HFF-Myc (cell line): Measurements from ENCODE around the gene MISP.
A peak's percentile ranks its signal among the peaks of the same experiment; 100 is the strongest.
"Not testable (repeated sequence)": the region's sequence is repeated elsewhere in the genome, so short reads cannot be mapped to it uniquely, and the experiment has no call there.

Source experiments
- DNase-seq: peaks from one replicate; pipeline ENCODE4 v3.0.0-alpha.2; 2011; ENCODE audit warnings: low read depth; ENCODE audit errors: extremely low read depth
- H3K4me3 ChIP-seq: replicated peaks from 2 replicates; pipeline ENCODE4 v1.5.1; 2011; ENCODE audit warnings: low read depth, mild to moderate bottlenecking, control low read depth, low read length
- TF ChIP-seq, protein P1 (sequence below): IDR thresholded peaks from 2 replicates; pipeline ENCODE4 v1.5.1; 2012; ENCODE audit warnings: mild to moderate bottlenecking, low read depth, low read length, control low read depth; ENCODE audit errors: missing control alignments

The MISP gene

DNA sequence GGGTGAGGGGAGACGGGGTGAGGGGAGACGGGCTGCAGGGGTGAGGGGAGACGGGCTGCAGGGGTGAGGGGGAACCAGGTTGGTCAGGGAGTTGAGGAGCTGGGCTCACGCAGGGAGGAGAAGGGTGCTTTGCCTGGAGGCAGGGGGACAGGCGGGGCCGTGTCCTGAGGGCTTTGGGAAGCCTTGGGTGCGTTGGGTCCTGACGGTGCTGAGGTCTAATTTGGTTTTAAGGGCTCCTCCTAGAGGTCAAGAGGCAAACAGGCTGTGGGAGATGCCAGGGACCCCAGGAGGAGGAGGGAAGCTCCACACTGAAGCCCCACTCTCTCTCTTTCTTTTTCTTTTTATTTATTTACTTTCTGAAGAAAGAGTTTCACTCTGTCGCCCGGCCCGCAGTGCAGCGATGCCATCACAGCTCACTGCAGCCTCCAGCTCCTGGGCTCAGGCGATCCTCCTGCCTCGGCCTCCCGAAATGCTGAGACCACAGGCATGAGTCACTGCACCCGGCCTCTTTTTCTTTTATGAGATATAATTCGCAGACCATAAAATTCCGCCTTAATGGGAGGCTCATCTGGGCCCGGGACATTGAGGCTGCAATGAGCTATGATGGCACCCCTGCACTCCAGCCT is 9.3 kb upstream of the MISP start:
- DNase-seq = no peak
- TF ChIP-seq, protein P1, sequence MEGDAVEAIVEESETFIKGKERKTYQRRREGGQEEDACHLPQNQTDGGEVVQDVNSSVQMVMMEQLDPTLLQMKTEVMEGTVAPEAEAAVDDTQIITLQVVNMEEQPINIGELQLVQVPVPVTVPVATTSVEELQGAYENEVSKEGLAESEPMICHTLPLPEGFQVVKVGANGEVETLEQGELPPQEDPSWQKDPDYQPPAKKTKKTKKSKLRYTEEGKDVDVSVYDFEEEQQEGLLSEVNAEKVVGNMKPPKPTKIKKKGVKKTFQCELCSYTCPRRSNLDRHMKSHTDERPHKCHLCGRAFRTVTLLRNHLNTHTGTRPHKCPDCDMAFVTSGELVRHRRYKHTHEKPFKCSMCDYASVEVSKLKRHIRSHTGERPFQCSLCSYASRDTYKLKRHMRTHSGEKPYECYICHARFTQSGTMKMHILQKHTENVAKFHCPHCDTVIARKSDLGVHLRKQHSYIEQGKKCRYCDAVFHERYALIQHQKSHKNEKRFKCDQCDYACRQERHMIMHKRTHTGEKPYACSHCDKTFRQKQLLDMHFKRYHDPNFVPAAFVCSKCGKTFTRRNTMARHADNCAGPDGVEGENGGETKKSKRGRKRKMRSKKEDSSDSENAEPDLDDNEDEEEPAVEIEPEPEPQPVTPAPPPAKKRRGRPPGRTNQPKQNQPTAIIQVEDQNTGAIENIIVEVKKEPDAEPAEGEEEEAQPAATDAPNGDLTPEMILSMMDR = peak; percentile 28
- no peak overlapping the region for H3K4me3 ChIP-seq

DNA sequence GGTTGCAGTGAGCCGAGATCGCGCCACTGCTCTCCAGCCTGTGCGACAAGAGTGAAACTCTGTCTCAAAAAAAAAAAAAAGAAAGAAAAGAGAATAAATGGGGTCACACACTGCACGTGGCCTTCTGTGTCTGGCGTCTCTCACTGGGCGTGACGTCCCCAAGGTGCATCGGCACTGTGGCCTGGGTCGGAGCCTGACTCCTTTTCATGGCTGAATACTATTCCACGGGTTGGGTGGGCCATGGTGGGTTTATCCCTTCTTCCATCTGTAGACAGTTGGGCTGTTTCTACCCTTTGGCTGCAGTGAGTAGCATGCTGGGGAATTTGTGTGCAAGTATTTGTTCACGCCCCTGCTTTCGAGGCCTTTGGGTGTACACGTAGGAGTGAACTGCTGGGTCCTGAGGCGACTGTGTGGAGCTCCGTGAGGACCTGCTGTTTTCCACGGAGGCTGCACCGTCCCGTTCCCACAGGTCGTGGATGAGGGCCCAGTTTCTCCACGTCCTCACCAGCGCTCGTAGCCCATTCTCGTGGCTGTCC is 8.3 kb upstream of the MISP start:
- TF ChIP-seq, protein P1 = no peak
- DNase-seq = no peak
- no peak overlapping the region for H3K4me3 ChIP-seq

DNA sequence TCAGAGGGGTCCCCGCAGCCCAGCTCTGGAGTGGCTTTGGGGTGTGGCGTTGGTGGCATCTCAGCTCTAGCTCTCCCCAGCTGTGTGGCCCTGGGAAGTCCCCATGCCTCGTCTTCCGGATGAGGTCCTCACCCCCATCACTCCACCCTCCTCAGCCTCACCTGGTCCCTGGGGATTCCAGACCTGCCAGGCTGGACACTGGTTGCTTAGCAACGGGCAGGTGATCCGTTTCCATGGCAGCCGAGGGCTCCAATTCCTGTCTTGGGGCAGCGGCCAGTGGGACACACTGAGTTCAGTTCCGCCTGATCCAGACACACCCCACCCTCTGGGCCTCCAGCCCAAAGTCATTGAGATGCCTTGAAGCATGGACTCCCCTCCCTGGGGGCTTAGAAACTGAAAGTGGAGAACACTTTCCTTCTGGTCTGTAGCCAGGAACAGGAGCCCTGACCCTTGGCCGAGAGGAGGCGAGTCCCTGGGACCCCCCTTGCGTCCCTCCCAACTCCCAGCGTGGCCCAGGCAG is 7.7 kb upstream of the MISP start:
- TF ChIP-seq, protein P1 = no peak
- DNase-seq = no peak
- H3K4me3 ChIP-seq = no peak overlapping the region

DNA sequence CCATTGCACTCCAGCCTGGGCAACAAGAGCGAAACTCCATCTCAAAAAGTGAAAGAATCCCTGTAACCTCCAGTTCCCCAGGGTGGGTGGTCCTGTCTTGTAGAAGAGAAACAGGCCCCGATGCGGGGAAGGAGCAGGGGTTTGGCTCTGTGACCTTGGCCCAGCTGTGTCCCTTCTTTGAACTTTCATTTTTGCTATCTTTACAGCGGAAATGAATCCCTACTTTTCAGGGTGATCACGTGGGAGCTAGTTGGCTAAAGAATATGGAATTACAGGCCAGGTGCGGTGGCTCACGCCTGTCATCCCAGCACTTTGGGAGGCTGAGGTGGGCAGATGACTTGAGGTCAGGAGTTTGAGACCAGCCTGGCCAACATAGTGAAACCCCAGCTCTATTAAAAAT is 5.8 kb upstream of the MISP start:
- DNase-seq = not testable (repeated sequence)

DNA sequence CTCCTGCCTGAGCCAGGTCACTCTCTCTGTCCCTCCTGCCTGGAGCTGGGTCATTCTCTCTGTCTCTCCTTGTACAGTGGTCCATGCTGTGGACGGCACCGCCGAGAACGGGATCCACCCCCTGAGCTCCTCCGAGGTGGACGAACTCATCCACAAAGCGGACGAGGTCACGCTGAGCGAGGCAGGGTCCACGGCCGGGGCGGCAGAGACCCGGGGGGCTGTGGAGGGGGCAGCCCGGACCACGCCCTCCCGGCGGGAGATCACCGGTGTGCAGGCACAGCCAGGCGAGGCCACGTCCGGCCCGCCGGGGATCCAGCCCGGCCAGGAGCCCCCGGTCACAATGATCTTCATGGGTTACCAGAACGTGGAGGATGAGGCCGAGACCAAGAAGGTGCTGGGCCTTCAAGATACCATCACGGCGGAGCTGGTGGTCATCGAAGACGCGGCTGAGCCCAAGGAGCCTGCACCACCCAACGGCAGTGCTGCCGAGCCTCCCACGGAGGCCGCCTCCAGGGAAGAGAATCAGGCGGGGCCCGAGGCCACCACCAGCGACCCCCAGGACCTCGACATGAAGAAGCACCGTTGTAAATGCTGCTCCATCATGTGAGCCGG is 4.6 kb upstream of the MISP start:
- no peak overlapping the region for H3K4me3 ChIP-seq
- DNase-seq = no peak
- TF ChIP-seq, protein P1 = no peak

More for the DNA sequence above, 5.8 kb upstream of the MISP start:
- H3K4me3 ChIP-seq = not testable (repeated sequence)

DNA sequence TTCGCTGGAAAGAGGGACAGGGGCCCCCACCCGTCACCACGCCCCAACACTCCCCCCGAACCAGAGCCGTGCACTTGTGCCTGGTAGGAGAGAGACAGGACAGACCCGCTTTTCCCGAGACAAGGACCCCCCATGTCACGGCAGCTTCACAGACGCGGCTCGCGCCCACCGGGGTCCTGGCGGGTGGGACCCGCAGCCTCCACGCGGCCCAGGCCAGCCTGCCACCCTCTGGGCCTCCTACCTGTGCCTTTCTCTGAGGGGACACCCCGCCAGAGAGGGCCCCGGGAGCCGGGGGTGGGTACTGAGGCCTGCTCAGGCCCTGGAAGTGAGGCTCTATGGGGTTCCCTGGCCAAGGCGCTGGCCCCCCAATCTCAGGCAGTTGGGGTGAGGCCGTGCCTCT is 4.0 kb upstream of the MISP start:
- no peak for DNase-seq
- H3K4me3 ChIP-seq = no peak overlapping the region
- TF ChIP-seq, protein P1 = no peak

DNA sequence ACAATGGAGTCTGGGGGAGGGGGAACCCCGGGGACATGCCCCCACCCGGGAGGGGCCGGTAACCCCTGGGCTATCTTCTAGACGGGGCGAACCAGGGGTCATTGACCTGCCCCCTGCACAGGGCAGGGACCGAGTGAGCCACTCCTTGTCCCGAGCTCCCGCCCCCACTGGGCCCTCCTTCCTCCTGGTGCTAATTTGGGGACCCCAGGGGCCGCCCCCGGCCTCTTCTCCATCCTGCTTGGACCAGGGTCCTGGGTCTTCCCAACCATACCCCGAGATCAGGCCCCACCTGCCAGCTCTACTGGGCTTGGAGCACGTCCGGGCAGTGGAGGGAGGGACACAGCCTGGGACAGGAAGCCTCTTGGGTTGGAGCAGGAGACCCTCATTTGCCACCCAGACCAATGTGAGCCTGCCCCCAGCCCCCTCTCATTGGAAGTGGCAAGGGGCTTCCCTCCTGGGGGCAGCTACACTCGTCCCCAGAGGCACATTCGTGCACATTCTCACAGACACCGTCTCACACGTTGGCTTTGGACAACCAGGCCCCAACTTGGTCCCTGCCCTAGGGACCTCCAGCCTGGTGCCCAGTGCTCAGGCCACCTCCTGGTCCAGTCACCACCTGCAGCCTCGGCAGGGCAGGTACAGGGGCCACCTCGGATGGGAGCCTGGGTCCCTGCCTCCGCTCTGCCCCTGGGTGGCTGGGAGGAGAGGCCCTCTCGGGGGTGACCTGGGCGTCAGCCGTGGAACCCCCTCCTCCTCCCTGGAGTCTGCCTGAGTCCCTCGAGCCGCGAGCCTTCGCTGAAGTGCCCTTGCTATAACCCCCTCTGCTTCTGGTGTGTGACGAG is 3.3 kb upstream of the MISP start:
- TF ChIP-seq, protein P1 = no peak
- no peak for DNase-seq
- H3K4me3 ChIP-seq = no peak overlapping the region
